Left ventricle myocardium inferior (tissue), 1 donor: ENCODE results near the gene RNF138. TPM values are rescaled to one million over a fixed set of nuclear protein-coding genes. Genes with fewer than 3 reads are reported as not detected.
A peak's percentile ranks its signal among the peaks of the same experiment; 100 is the strongest.

ENCODE experiments used
- DNase-seq: peaks from one replicate; pipeline ENCODE4 v3.0.0-alpha.2; 2020
- H3K27ac ChIP-seq: fragments of 200-600 bp; replicated peaks from 2 replicates; pipeline ENCODE4 v1.8.0; 2021
- H3K27me3 ChIP-seq: fragments of 200-600 bp; 2 replicates; pipeline ENCODE4 v1.8.0; 2021; ENCODE audit warnings: low read depth
- H3K36me3 ChIP-seq: fragments of 200-600 bp; 2 replicates; pipeline ENCODE4 v1.8.0; 2021
- H3K4me1 ChIP-seq: fragments of 200-600 bp; 2 replicates; pipeline ENCODE4 v1.8.0; 2021
- H3K4me3 ChIP-seq: fragments of 200-600 bp; 2 replicates; pipeline ENCODE4 v1.8.0; 2021; ENCODE audit warnings: mild to moderate bottlenecking, moderate library complexity
- H3K9me3 ChIP-seq: fragments of 200-600 bp; replicated peaks from 2 replicates; pipeline ENCODE4 v1.8.0; 2021
- intact Hi-C: fragments of 100-400 bp; cut with micrococcal nuclease; formaldehyde crosslinking; loops from one replicate; pipeline ENCODE4 v1.11.0; 2022
- long read RNA-seq: library from polyadenylated mRNA; unstranded; transcript quantifications from one replicate; pipeline ENCODE4 v2.0.0, GENCODE V29; 2021
- total RNA-seq: library from RNA; stranded (reverse); fragmentation: NEBNext Ultra II Directional; extraction: Animal tissue kit (Norgen Biotek cat#: 25700); gene quantifications from one replicate; pipeline ENCODE4 v1.2.1, GENCODE V29; 2021
- TF ChIP-seq, protein P1 (sequence below): fragments of 200-600 bp; IDR thresholded peaks from 2 replicates; pipeline ENCODE4 v1.8.0; 2021; ENCODE audit warnings: antibody characterized with exemption, mild to moderate bottlenecking, borderline replicate concordance
- donor health status: DM: no; HTN: yes; CAD: no; lungs with severe emphysema.

Gene RNF138
- total RNA-seq, result 7.1 TPM
- long read RNA-seq, transcript RNF138-202 (8 exons, 3,570 nt), result major isoform, 5 of 8 reads
- long read RNA-seq, partial matches to known transcripts, result 2 of 8 reads
- long read RNA-seq, other reads (novel, unspliced or antisense), result 1 of 8 reads

- no peaks in the 10 kb centered on the region for H3K9me3 ChIP-seq
- H3K4me3 ChIP-seq, result peak within 1 kb of the TSS; percentile 91
- peak; percentile 88 for DNase-seq
- no peaks in the 10 kb centered on the region for H3K27me3 ChIP-seq
- peak within 1 kb of the TSS; percentile 100 for H3K27ac ChIP-seq
- intact Hi-C loops, result no loop called here
- H3K36me3 ChIP-seq, result no peaks in the 10 kb centered on the region
- TF ChIP-seq, protein P1, sequence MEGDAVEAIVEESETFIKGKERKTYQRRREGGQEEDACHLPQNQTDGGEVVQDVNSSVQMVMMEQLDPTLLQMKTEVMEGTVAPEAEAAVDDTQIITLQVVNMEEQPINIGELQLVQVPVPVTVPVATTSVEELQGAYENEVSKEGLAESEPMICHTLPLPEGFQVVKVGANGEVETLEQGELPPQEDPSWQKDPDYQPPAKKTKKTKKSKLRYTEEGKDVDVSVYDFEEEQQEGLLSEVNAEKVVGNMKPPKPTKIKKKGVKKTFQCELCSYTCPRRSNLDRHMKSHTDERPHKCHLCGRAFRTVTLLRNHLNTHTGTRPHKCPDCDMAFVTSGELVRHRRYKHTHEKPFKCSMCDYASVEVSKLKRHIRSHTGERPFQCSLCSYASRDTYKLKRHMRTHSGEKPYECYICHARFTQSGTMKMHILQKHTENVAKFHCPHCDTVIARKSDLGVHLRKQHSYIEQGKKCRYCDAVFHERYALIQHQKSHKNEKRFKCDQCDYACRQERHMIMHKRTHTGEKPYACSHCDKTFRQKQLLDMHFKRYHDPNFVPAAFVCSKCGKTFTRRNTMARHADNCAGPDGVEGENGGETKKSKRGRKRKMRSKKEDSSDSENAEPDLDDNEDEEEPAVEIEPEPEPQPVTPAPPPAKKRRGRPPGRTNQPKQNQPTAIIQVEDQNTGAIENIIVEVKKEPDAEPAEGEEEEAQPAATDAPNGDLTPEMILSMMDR, result no peak
- peaks cover 52% of the 10 kb centered on the region for H3K4me1 ChIP-seq
Measured at GRCh38 chr18:32091724-32092421, at the start of gene RNF138. Gene RNF138 (plus strand): TSS chr18:32091874. CDS start chr18:32092777, 903 bp downstream.

- Histone ChIP-seq H3K27ac (no peak overlapping the region), H3K9me3 (no peaks in the 10 kb centered on the region), H3K4me3 (no peak overlapping the region), H3K4me1 (no peaks in the 10 kb centered on the region), H3K27me3 (no peaks in the 10 kb centered on the region), H3K36me3 (peaks cover 11% of the 10 kb centered on the region)
- TF ChIP-seq, protein P1, result no peak
- intact Hi-C loops, result no loop called here
- no peak for DNase-seq
Measured at GRCh38 chr18:32042337-32042736, 49.3 kb upstream of the RNF138 start.

DNA sequence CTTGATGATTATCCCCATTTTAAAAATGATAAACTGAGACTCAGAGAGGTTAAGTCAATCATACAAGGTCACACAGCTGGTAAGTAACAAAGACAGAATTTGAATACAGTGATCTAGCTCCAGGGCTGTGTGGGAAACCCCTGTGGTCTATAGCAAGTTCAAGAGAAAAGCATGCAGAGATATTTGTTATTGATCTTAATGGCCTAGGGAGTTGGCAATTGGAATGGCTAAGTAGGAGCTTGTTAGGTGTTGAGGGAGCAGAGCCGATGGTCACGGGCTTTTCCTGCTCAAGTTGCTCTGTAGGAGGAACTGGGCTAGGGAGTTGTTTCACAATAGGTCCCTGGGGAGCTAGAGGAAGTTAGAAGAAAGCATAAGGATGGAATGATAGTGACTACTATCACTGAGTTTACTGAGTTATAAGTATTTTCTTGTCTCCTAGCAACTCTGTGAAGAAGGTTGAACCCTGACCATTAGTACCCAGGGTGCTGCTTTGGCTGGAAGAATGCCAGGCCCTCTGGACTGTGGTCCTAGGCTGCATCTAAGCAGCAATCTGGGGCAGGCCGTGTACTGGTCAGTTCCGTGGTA is 43.1 kb upstream of the RNF138 start:
- H3K36me3 ChIP-seq, result peaks cover 6% of the 10 kb centered on the region
- H3K4me1 ChIP-seq, result peaks cover 23% of the 10 kb centered on the region
- H3K4me3 ChIP-seq, result no peak overlapping the region
- TF ChIP-seq, protein P1, result no peak
- intact Hi-C loops, result no loop called here
- H3K27ac ChIP-seq, result peak overlapping the region; percentile 66
- DNase-seq, result peak; percentile 27
- no peaks in the 10 kb centered on the region for H3K9me3 ChIP-seq
- H3K27me3 ChIP-seq, result no peaks in the 10 kb centered on the region

DNA sequence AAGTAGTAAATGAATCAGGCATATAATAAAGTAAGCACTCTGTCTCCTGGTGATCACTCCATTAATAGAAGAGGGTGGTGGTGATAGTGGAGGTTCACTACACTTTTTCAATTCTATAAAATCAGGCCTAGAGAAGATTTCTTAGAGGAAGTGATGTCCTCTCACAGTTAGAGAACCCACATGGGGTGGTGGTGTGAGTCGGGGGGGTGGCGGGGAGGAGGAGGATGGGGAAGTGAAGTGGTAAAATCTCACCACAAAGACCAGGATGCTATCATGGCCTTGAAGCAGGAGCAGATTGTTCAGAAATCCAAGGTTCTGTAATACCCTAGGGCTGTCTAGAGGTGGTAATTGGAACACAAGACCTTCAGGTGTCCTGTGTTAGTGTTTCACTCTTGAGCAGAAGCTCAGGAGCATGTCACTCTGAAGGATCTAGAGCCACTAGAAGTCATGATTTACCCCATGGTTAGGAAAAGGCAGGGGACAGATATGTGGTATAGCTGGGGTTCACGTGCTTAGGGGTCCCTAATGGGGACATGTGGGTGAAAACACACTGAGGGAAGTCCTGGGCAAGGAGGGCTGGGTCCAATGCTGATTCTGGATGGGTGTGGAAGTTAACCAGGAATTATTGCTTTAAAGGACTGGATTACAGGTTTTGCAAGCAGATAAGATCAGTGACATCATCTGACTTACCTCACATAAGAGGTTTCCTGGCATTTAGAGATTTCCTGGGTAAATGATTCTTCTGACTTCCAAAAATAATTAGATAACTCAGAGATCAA is 42.1 kb upstream of the RNF138 start:
- peaks cover 23% of the 10 kb centered on the region for H3K4me1 ChIP-seq
- no peaks in the 10 kb centered on the region for H3K9me3 ChIP-seq
- intact Hi-C loops, result no loop called here
- H3K27me3 ChIP-seq, result no peaks in the 10 kb centered on the region
- TF ChIP-seq, protein P1, result no peak
- H3K27ac ChIP-seq, result peak overlapping the region; percentile 66
- DNase-seq, result peak; percentile 53
- no peak overlapping the region for H3K4me3 ChIP-seq
- peaks cover 6% of the 10 kb centered on the region for H3K36me3 ChIP-seq

- Histone ChIP-seq H3K4me3 (no peak overlapping the region), H3K36me3 (no peaks in the 10 kb centered on the region), H3K4me1 (no peaks in the 10 kb centered on the region), H3K27ac (no peak overlapping the region), H3K27me3 (no peaks in the 10 kb centered on the region), H3K9me3 (no peaks in the 10 kb centered on the region)
- no peak for DNase-seq
- intact Hi-C loops, result no loop called here
- TF ChIP-seq, protein P1, result no peak
Measured at GRCh38 chr18:32056613-32057358, 34.9 kb upstream of the RNF138 start.
